ENCODE measurements around the gene MAP1B. TPM values are rescaled to one million over a fixed set of nuclear protein-coding genes. Genes with fewer than 3 reads are reported as not detected.

The MAP1B gene
- total RNA-seq, 4 donors from 2014 or later: 38.9 to 57.5 (median 44.4) TPM

GRCh38 chr5:72237415-72237814, 130.1 kb downstream of the MAP1B start:
- DNase-seq: no peak
- Histone ChIP-seq H3K36me3 (peaks cover 0 to 7% (median 0%) of the 10 kb centered on the region in 4 donors), H3K4me1 (no peaks in the 10 kb centered on the region), H3K27ac (no peak overlapping the region), H3K4me3 (no peak overlapping the region), H3K27me3 (no peaks in the 10 kb centered on the region), H3K9me3 (no peaks in the 10 kb centered on the region)
- WGBS, 2 donors (ENCODE audit: low coverage in 1 of 2): 93 to 100% methylated on average over 2 of the region's 2 CpGs
- TF ChIP-seq CTCF (IDR thresholded peaks at IDR 0.05) (no peak), POLR2AphosphoS5 (IDR thresholded peaks at IDR 0.05) (no peak), POLR2A (IDR thresholded peaks at IDR 0.05) (no peak), EP300 (IDR thresholded peaks at IDR 0.05; ENCODE audit: low read depth) (no peak)
- intact Hi-C loops (cut with DNase I; ENCODE audit: low total_unique reads): no loop called here
- in situ Hi-C loops (cut with MboI; ENCODE audit: low pct_ligation_motif_present in 1 of 4, low pct_unique_long_range_greater_than_20kb in 1 of 4, low sequenced_read_pairs in 3 of 4): no loop called here

GRCh38 chr5:72237879-72238278, 130.6 kb downstream of the MAP1B start:
- no peaks in the 10 kb centered on the region for H3K27me3 ChIP-seq
- no peak overlapping the region for H3K27ac ChIP-seq
- no peaks in the 10 kb centered on the region for H3K4me1 ChIP-seq
- in situ Hi-C loops (cut with MboI; ENCODE audit: low pct_ligation_motif_present in 1 of 4, low pct_unique_long_range_greater_than_20kb in 1 of 4, low sequenced_read_pairs in 3 of 4) (no loop called here), intact Hi-C loops (cut with DNase I; ENCODE audit: low total_unique reads) (no loop called here)
- TF ChIP-seq CTCF (IDR thresholded peaks at IDR 0.05) (no peak), POLR2A (IDR thresholded peaks at IDR 0.05) (no peak)
- no peak for DNase-seq
- 94 to 100% methylated on average over 3 of the region's 3 CpGs for WGBS, 2 donors (ENCODE audit: low coverage in 1 of 2)
- H3K9me3 ChIP-seq: no peaks in the 10 kb centered on the region
- no peak overlapping the region for H3K4me3 ChIP-seq
- peaks cover 0 to 4% (median 0%) of the 10 kb centered on the region in 4 donors for H3K36me3 ChIP-seq

DNA sequence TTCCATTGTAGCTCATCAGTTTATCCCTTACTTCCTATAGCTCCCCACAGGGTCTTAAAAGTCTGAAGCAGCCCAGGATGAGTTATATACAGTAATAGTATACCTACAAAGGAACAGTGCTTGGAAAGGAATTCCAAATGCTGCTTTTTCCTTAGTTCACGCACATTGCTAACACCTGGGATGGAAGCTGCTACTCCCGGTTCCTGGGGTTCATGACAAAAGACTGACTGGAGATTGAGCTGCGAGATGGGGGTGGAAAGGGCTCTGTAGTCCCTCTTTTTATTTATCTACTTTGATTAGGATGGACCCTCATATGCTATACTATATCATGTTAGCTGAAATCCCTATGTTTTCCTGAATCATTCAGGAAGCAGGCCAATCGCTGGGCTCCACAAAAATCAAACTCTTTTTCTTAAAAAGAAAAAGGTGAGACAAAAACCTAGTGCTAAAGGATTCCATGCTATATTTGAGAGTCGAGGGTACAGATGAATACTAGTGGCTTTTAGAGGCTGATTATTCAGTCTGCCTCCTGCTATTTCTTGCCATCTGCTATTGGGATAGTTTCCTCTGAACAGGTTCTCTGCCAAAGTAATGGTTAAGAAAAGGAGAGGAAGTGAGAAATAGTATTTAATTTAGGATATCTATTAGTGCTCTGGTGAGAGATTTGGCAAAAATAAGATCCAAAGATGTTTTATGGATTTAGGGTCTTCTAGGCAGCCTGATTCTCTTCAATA, 131.6 kb downstream of the MAP1B start:
- Histone ChIP-seq H3K27ac (no peak overlapping the region), H3K9me3 (no peaks in the 10 kb centered on the region), H3K27me3 (no peaks in the 10 kb centered on the region), H3K4me1 (no peaks in the 10 kb centered on the region), H3K36me3 (peaks cover 0 to 4% (median 0%) of the 10 kb centered on the region in 4 donors), H3K4me3 (no peak overlapping the region)
- DNase-seq: no peak
- intact Hi-C loops (cut with DNase I; ENCODE audit: low total_unique reads): no loop called here
- in situ Hi-C loops (cut with MboI; ENCODE audit: low pct_ligation_motif_present in 1 of 4, low pct_unique_long_range_greater_than_20kb in 1 of 4, low sequenced_read_pairs in 3 of 4): no loop called here
- TF ChIP-seq EP300 (IDR thresholded peaks at IDR 0.05; ENCODE audit: low read depth): no peak
- 92 to 94% methylated on average over 4 to 5 of the region's 5 CpGs for WGBS, 2 donors (ENCODE audit: low coverage in 1 of 2)

GRCh38 chr5:72241346-72242003, 134.2 kb downstream of the MAP1B start:
- no peak for DNase-seq
- Histone ChIP-seq H3K27ac (no peak overlapping the region), H3K27me3 (no peaks in the 10 kb centered on the region), H3K36me3 (peaks cover 0 to 4% (median 0%) of the 10 kb centered on the region in 4 donors), H3K4me1 (peaks cover 0 to 21% (median 6%) of the 10 kb centered on the region in 4 donors), H3K9me3 (no peaks in the 10 kb centered on the region), H3K4me3 (no peak overlapping the region)
- 81 to 94% methylated on average over 3 to 5 of the region's 5 CpGs for WGBS, 2 donors (ENCODE audit: low coverage in 1 of 2)
- intact Hi-C loops (cut with DNase I; ENCODE audit: low total_unique reads) (no loop called here), in situ Hi-C loops (cut with MboI; ENCODE audit: low pct_ligation_motif_present in 1 of 4, low pct_unique_long_range_greater_than_20kb in 1 of 4, low sequenced_read_pairs in 3 of 4) (no loop called here)
- TF ChIP-seq EP300 (IDR thresholded peaks at IDR 0.05; ENCODE audit: low read depth) (no peak), CTCF (IDR thresholded peaks at IDR 0.05) (no peak), POLR2AphosphoS5 (IDR thresholded peaks at IDR 0.05) (no peak), POLR2A (IDR thresholded peaks at IDR 0.05) (no peak)

Measured in transverse colon (tissue), 4 donors.